ENCODE results near the gene TMPRSS3.

TMPRSS3 gene

GRCh38 chr21:42374457-42374856 lies 21.4 kb downstream of the TMPRSS3 start:
- FAIRE-seq (no peak), DNase-seq (ENCODE audit: low spot score) (no peak)

GRCh38 chr21:42373908-42374455 lies 21.9 kb downstream of the TMPRSS3 start:
- no peak for FAIRE-seq

GRCh38 chr21:42373196-42373907 lies 22.5 kb downstream of the TMPRSS3 start:
- FAIRE-seq (no peak), DNase-seq (ENCODE audit: low spot score) (no peak)

More at GRCh38 chr21:42373908-42374455, 21.9 kb downstream of the TMPRSS3 start:
- no peak for DNase-seq (ENCODE audit: low spot score)

- no peak for FAIRE-seq
- no peak for DNase-seq (ENCODE audit: low spot score)
Observed at GRCh38 chr21:42370894-42371654, 24.8 kb downstream of the TMPRSS3 start.

- FAIRE-seq (no peak), DNase-seq (ENCODE audit: low spot score) (no peak)
Observed at GRCh38 chr21:42369821-42370220, 26.0 kb downstream of the TMPRSS3 start.

GRCh38 chr21:42367367-42368165 lies 28.3 kb downstream of the TMPRSS3 start:
- FAIRE-seq = no peak
- no peak for DNase-seq (ENCODE audit: low spot score)

GRCh38 chr21:42366292-42367010 lies 29.4 kb downstream of the TMPRSS3 start, which contains the start of gene TFF1:
Gene TFF1, minus strand, starts transcription at chr21:42366535. Its CDS starts 40 bp downstream, at chr21:42366495.
- FAIRE-seq (no peak), DNase-seq (ENCODE audit: low spot score) (no peak)

GRCh38 chr21:42365770-42366169 lies 30.1 kb downstream of the TMPRSS3 start:
- DNase-seq (ENCODE audit: low spot score) (no peak), FAIRE-seq (no peak)

GRCh38 chr21:42364304-42364865 lies 31.5 kb downstream of the TMPRSS3 start:
- DNase-seq (ENCODE audit: low spot score) = no peak
- FAIRE-seq = no peak

GRCh38 chr21:42363312-42363711 lies 32.5 kb downstream of the TMPRSS3 start:
- no peak for DNase-seq (ENCODE audit: low spot score)
- no peak for FAIRE-seq

- DNase-seq (ENCODE audit: low spot score) (no peak), FAIRE-seq (no peak)
Observed at GRCh38 chr21:42362700-42363099, 33.2 kb downstream of the TMPRSS3 start.

- FAIRE-seq = no peak
- no peak for DNase-seq (ENCODE audit: low spot score)
Observed at GRCh38 chr21:42362198-42362597, 33.7 kb downstream of the TMPRSS3 start.

- no peak for DNase-seq (ENCODE audit: low spot score)
- FAIRE-seq = no peak
Observed at GRCh38 chr21:42361286-42361685, 34.6 kb downstream of the TMPRSS3 start.

GRCh38 chr21:42360317-42360716 lies 35.5 kb downstream of the TMPRSS3 start:
- DNase-seq (ENCODE audit: low spot score) (no peak), FAIRE-seq (no peak)

GRCh38 chr21:42358937-42359336 lies 36.9 kb downstream of the TMPRSS3 start:
- DNase-seq (ENCODE audit: low spot score) = no peak
- no peak for FAIRE-seq

GRCh38 chr21:42358261-42358660 lies 37.6 kb downstream of the TMPRSS3 start:
- FAIRE-seq = no peak
- no peak for DNase-seq (ENCODE audit: low spot score)

- no peak for DNase-seq (ENCODE audit: low spot score)
- FAIRE-seq = no peak
Observed at GRCh38 chr21:42357307-42357706, 38.5 kb downstream of the TMPRSS3 start.

- no peak for DNase-seq (ENCODE audit: low spot score)
- FAIRE-seq = no peak
Observed at GRCh38 chr21:42356650-42357049, 39.2 kb downstream of the TMPRSS3 start.

- DNase-seq (ENCODE audit: low spot score) (no peak), FAIRE-seq (no peak)
Observed at GRCh38 chr21:42356046-42356445, 39.8 kb downstream of the TMPRSS3 start.

GRCh38 chr21:42353623-42354022 lies 42.2 kb downstream of the TMPRSS3 start:
- no peak for FAIRE-seq
- no peak for DNase-seq (ENCODE audit: low spot score)
